Common myeloid progenitor, CD34-positive (primary cell): ENCODE data around the gene SLC47A2.

Source experiments
- CTCF ChIA-PET: fragments of 350-600 bp; sonication (Branson Sonifier 250); formaldehyde crosslinking; loops from one replicate; lab custom pipeline; 2021; ENCODE audit warnings: antibody characterized with exemption; lab: Charles Lee
- POLR2A ChIA-PET: fragments of 350-600 bp; sonication (Branson Sonifier 250); formaldehyde crosslinking; loops from one replicate; lab custom pipeline; 2021; ENCODE audit warnings: antibody characterized with exemption; lab: Charles Lee
- DNase-seq, 3 donors: peaks; one replicate each; pipeline versions ENCODE4 v3.0.0 to v3.0.0-alpha.2; 2013
- H3K27ac ChIP-seq, 2 experiments: 1 replicate in 1 of 2; 2 replicates in 1 of 2; pipeline ENCODE4 v1.7.0; 2013; ENCODE audit warnings: inconsistent platforms in 2 of 2, low read length in 2 of 2, mild to moderate bottlenecking in 2 of 2, low read depth in 1 of 2, moderate library complexity in 1 of 2; ENCODE audit not compliant: severe bottlenecking in 2 of 2, insufficient read depth in 1 of 2, poor library complexity in 1 of 2
- H3K27me3 ChIP-seq, 5 experiments: replicated peaks in 2 of 5; 1 replicate in 3 of 5; 2 replicates in 2 of 5; pipeline versions ENCODE4 v1.6.1 to v1.7.0; 2013; ENCODE audit warnings: low read length in 4 of 5, mild to moderate bottlenecking in 2 of 5, moderate library complexity in 2 of 5, inconsistent platforms in 1 of 5; ENCODE audit not compliant: insufficient read depth in 5 of 5, control insufficient read depth in 4 of 5
- H3K36me3 ChIP-seq, 4 experiments: 1 replicate in 2 of 4; 2 replicates in 2 of 4; pipeline versions ENCODE4 v1.6.1 to v1.7.0; 2013; ENCODE audit warnings: low read length in 3 of 4, control low read depth in 1 of 4, mild to moderate bottlenecking in 1 of 4; ENCODE audit not compliant: control insufficient read depth in 4 of 4, insufficient read depth in 4 of 4
- H3K4me1 ChIP-seq, 4 experiments: 1 replicate in 3 of 4; 2 replicates in 1 of 4; pipeline versions ENCODE4 v1.6.1 to v1.7.1; 2013; ENCODE audit warnings: low read length in 3 of 4, mild to moderate bottlenecking in 3 of 4, control low read depth in 1 of 4, inconsistent platforms in 1 of 4, moderate library complexity in 1 of 4; ENCODE audit not compliant: control insufficient read depth in 4 of 4, insufficient read depth in 4 of 4; ENCODE audit errors: control extremely low read depth in 1 of 4
- H3K4me3 ChIP-seq, 7 experiments: 1 replicate in 4 of 7; 2 replicates in 3 of 7; pipeline versions ENCODE4 v1.5.1 to v1.7.0; 2013; ENCODE audit warnings: mild to moderate bottlenecking in 7 of 7, low read length in 6 of 7, moderate library complexity in 6 of 7, inconsistent platforms in 2 of 7, low read depth in 2 of 7, control low read depth in 1 of 7; ENCODE audit not compliant: insufficient read depth in 4 of 7, control insufficient read depth in 1 of 7; ENCODE audit errors: extremely low read depth in 1 of 7
- H3K9me3 ChIP-seq, 5 experiments: 1 replicate in 4 of 5; 2 replicates in 1 of 5; pipeline versions ENCODE4 v1.6.1 to v1.7.1; 2013; ENCODE audit warnings: low read length in 4 of 5, mild to moderate bottlenecking in 2 of 5, inconsistent platforms in 1 of 5, low read depth in 1 of 5, moderate library complexity in 1 of 5; ENCODE audit not compliant: control insufficient read depth in 4 of 5, insufficient read depth in 2 of 5; ENCODE audit errors: control extremely low read depth in 1 of 5
- WGBS: methylation state at CpG from one replicate; pipeline ENCODE4 v1.1.5; 2013; ENCODE audit not compliant: insufficient coverage; 5-methylcytosine and 5-hydroxymethylcytosine counted together

Gene SLC47A2

GRCh38 chr17:19759568-19760549 is 43.5 kb upstream of the SLC47A2 start:
- Histone ChIP-seq H3K36me3 (no peaks in the 10 kb centered on the region), H3K4me3 (no peak overlapping the region), H3K9me3 (no peaks in the 10 kb centered on the region), H3K27me3 (peaks cover 0 to 2% (median 0%) of the 10 kb centered on the region in 5 experiments), H3K4me1 (peaks cover 0 to 5% (median 2%) of the 10 kb centered on the region in 4 experiments), H3K27ac (no peak overlapping the region)
- WGBS: 96% methylated on average over 20 of the region's 24 CpGs
- POLR2A ChIA-PET: no interaction called here
- DNase-seq: no peak
- CTCF ChIA-PET: interaction anchor here (0.6 to 5.1 kb wide), 7 partner anchors 11 to 484 kb away, joined by 3 to 44 read pairs (median 4); partner anchors contain the start of gene ALDH3A1

GRCh38 chr17:19757536-19758180 is 41.3 kb upstream of the SLC47A2 start:
- Histone ChIP-seq H3K4me1 (peaks cover 0 to 17% (median 11%) of the 10 kb centered on the region in 4 experiments), H3K36me3 (no peaks in the 10 kb centered on the region), H3K9me3 (no peaks in the 10 kb centered on the region), H3K27me3 (no peaks in the 10 kb centered on the region), H3K27ac (no peak overlapping the region), H3K4me3 (no peak overlapping the region)
- 97% methylated on average over 10 of the region's 12 CpGs for WGBS
- ChIA-PET CTCF (interaction anchor here (2.1 kb wide), 1 partner anchor 9 kb away, joined by 7 read pairs; no protein-coding TSS in a partner anchor), POLR2A (no interaction called here)
- DNase-seq: no peak

- POLR2A ChIA-PET: no interaction called here
- Histone ChIP-seq H3K27me3 (no peaks in the 10 kb centered on the region), H3K4me1 (peaks cover 0 to 16% (median 12%) of the 10 kb centered on the region in 4 experiments), H3K4me3 (no peak overlapping the region), H3K27ac (no peak overlapping the region), H3K9me3 (no peaks in the 10 kb centered on the region), H3K36me3 (no peaks in the 10 kb centered on the region)
- no peak for DNase-seq
- 89% methylated on average over 10 of the region's 10 CpGs for WGBS
- CTCF ChIA-PET: interaction anchor here (1.1 to 3.6 kb wide), 4 partner anchors 9 to 394 kb away, joined by 3 to 39 read pairs (median 5); partner anchors contain the start of gene B9D1
Observed at GRCh38 chr17:19756546-19756945, 40.2 kb upstream of the SLC47A2 start.

GRCh38 chr17:19755821-19756510 is 39.6 kb upstream of the SLC47A2 start:
- no peak overlapping the region for H3K27ac ChIP-seq
- no peak for DNase-seq
- H3K4me3 ChIP-seq: no peak overlapping the region
- H3K4me1 ChIP-seq: peaks cover 0 to 16% (median 12%) of the 10 kb centered on the region in 4 experiments
- no peaks in the 10 kb centered on the region for H3K36me3 ChIP-seq
- no peaks in the 10 kb centered on the region for H3K27me3 ChIP-seq
- CTCF ChIA-PET: interaction anchor here (1.1 to 3.6 kb wide), 4 partner anchors 9 to 393 kb away, joined by 3 to 39 read pairs (median 5); partner anchors contain the start of gene B9D1
- WGBS: 96% methylated on average over 10 of the region's 11 CpGs
- H3K9me3 ChIP-seq: no peaks in the 10 kb centered on the region
- POLR2A ChIA-PET: no interaction called here

- Histone ChIP-seq H3K36me3 (no peaks in the 10 kb centered on the region), H3K4me1 (peaks cover 0 to 16% (median 12%) of the 10 kb centered on the region in 4 experiments), H3K9me3 (no peaks in the 10 kb centered on the region), H3K27ac (no peak overlapping the region), H3K27me3 (no peaks in the 10 kb centered on the region), H3K4me3 (no peak overlapping the region)
- ChIA-PET POLR2A (no interaction called here), CTCF (interaction anchor here (1.5 to 3.6 kb wide), 3 partner anchors 10 to 393 kb away, joined by 5 to 39 read pairs (median 5); partner anchors contain the start of gene B9D1)
- 91% methylated on average over 6 of the region's 6 CpGs for WGBS
- DNase-seq: no peak
Observed at GRCh38 chr17:19755392-19755791, 39.0 kb upstream of the SLC47A2 start.

GRCh38 chr17:19753661-19754463 is 37.5 kb upstream of the SLC47A2 start:
- DNase-seq: no peak
- ChIA-PET POLR2A (interaction anchor here (0.7 to 0.8 kb wide), 2 partner anchors 159 to 332 kb away, joined by 3 to 4 read pairs; no protein-coding TSS in a partner anchor), CTCF (interaction anchor here (0.5 to 3.6 kb wide), 3 partner anchors 9 to 35 kb away, joined by 3 to 39 read pairs (median 4); no protein-coding TSS in a partner anchor)
- no peaks in the 10 kb centered on the region for H3K36me3 ChIP-seq
- no peak overlapping the region for H3K4me3 ChIP-seq
- no peak overlapping the region for H3K27ac ChIP-seq
- no peaks in the 10 kb centered on the region for H3K27me3 ChIP-seq
- peaks cover 0 to 16% (median 12%) of the 10 kb centered on the region in 4 experiments for H3K4me1 ChIP-seq
- H3K9me3 ChIP-seq: no peaks in the 10 kb centered on the region
- 91% methylated on average over 11 of the region's 12 CpGs for WGBS
